Caco-2 (cell line): ENCODE results near the gene OSBP. TPM values are rescaled to one million over a fixed set of nuclear protein-coding genes. Genes with fewer than 3 reads are reported as not detected.

ENCODE experiments used
- BruUV-seq: library from RNA; stranded (reverse); fragments of 400-500 nt; replicated peaks from 2 replicates; lab custom pipeline; 2021; lab: Mats Ljungman, UMichigan
- CTCF ChIA-PET: fragments of 300-600 bp; sonication (Branson Sonifier 250); formaldehyde crosslinking; loops from one replicate; lab custom pipeline; 2022; ENCODE audit warnings: antibody characterized with exemption; lab: Charles Lee
- POLR2A ChIA-PET: fragments of 300-600 bp; sonication (Branson Sonifier 250); formaldehyde crosslinking; loops from one replicate; lab custom pipeline; 2022; ENCODE audit warnings: antibody characterized with exemption; lab: Charles Lee
- DNase-seq, 2 experiments: peaks; one replicate each; pipeline versions ENCODE4 v3.0.0 to v3.0.0-alpha.2; 2020 to 2022
- H3K27me3 ChIP-seq: replicated peaks from 2 replicates; pipeline ENCODE4 v1.6.0; 2011; ENCODE audit warnings: low read length; ENCODE audit not compliant: control insufficient read depth, insufficient read depth
- H3K36me3 ChIP-seq: 2 replicates; pipeline ENCODE4 v1.5.1; 2011; ENCODE audit warnings: low read length; ENCODE audit not compliant: control insufficient read depth, insufficient read depth
- H3K4me1 ChIP-seq: fragments of 250-450 bp; sonication (Bioruptor Pico); 2 replicates; pipeline ENCODE4 v1.5.1; 2020; ENCODE audit warnings: mild to moderate bottlenecking
- H3K4me3 ChIP-seq: 2 replicates; pipeline ENCODE4 v1.5.1; 2011; ENCODE audit warnings: low read depth, mild to moderate bottlenecking, control low read depth, low read length
- H3K9me3 ChIP-seq: fragments of 250-450 bp; sonication (Bioruptor Pico); 2 replicates; pipeline ENCODE4 v1.5.1; 2020; ENCODE audit warnings: mild to moderate bottlenecking, moderate library complexity
- H3K27ac Mint-ChIP-seq: one replicate; pipeline ENCODE4 v1.8.0; 2022; ENCODE audit warnings: mixed read lengths; ENCODE audit not compliant: unreplicated experiment
- H3K27me3 Mint-ChIP-seq: one replicate; pipeline ENCODE4 v1.8.0; 2022; ENCODE audit warnings: mixed read lengths; ENCODE audit not compliant: insufficient read depth, unreplicated experiment
- H3K36me3 Mint-ChIP-seq: one replicate; pipeline ENCODE4 v1.8.0; 2022; ENCODE audit warnings: mild to moderate bottlenecking, mixed read lengths; ENCODE audit not compliant: insufficient read depth, unreplicated experiment
- H3K4me1 Mint-ChIP-seq: one replicate; pipeline ENCODE4 v1.8.0; 2022; ENCODE audit warnings: low read depth, mixed read lengths; ENCODE audit not compliant: unreplicated experiment
- H3K4me3 Mint-ChIP-seq: one replicate; pipeline ENCODE4 v1.8.0; 2022; ENCODE audit warnings: mild to moderate bottlenecking, moderate library complexity, mixed read lengths; ENCODE audit not compliant: unreplicated experiment
- H3K9me3 Mint-ChIP-seq: one replicate; pipeline ENCODE4 v1.8.0; 2022; ENCODE audit warnings: mixed read lengths; ENCODE audit not compliant: unreplicated experiment
- intact Hi-C: fragments of 100-400 bp; cut with micrococcal nuclease; formaldehyde crosslinking; loops from one replicate; pipeline ENCODE4 v1.10.0; 2022; ENCODE audit not compliant: unreplicated experiment
- total RNA-seq: library from RNA; stranded (reverse); gene quantifications from 2 replicates; pipeline ENCODE4 v1.2.3, GENCODE V29; 2022
- TF ChIP-seq, protein P1 (sequence below), 2 experiments: fragments of 200-600 bp in 1 of 2; IDR thresholded peaks; 1 replicate in 1 of 2; 2 replicates in 1 of 2; pipeline versions ENCODE4 v1.5.1 to v1.8.0; 2011 to 2022; ENCODE audit warnings: antibody characterized with exemption in 1 of 2, control low read depth in 1 of 2, inconsistent platforms in 1 of 2, low read depth in 1 of 2, low read length in 1 of 2, mild to moderate bottlenecking in 1 of 2, moderate library complexity in 1 of 2; ENCODE audit not compliant: insufficient read depth in 1 of 2, severe bottlenecking in 1 of 2, unreplicated experiment in 1 of 2

Gene OSBP
- total RNA-seq, 1 experiment from 2014 or later: 67.5 TPM

DNA sequence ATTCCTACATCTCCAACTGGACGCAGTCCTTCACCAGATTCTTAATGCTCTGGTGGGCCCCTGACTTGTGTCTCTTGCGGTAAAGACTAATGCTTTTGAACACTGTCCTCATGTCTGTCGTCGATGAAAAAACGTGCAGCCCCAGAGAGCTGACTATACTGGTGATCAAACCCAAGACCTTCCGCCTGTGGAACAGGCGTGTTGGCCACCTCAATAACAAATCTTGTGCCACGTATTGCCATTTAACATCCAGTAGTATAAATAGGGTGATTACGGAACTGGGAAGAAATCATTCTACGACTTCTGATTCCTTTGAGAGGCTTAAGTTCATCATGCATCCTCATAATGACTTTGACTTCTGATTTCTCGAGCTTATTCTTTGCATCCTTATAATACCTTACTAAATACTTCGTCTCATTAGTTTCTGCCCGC lies 58.6 kb downstream of the OSBP start:
- peaks cover 10% of the 10 kb centered on the region for H3K4me1 ChIP-seq
- intact Hi-C loops: loop anchor here (1.0 to 10.0 kb wide), 2 partner anchors 9 to 382 kb away; partner anchors contain the start of gene DTX4
- H3K27ac Mint-ChIP-seq: peak overlapping the region; percentile 91

DNA sequence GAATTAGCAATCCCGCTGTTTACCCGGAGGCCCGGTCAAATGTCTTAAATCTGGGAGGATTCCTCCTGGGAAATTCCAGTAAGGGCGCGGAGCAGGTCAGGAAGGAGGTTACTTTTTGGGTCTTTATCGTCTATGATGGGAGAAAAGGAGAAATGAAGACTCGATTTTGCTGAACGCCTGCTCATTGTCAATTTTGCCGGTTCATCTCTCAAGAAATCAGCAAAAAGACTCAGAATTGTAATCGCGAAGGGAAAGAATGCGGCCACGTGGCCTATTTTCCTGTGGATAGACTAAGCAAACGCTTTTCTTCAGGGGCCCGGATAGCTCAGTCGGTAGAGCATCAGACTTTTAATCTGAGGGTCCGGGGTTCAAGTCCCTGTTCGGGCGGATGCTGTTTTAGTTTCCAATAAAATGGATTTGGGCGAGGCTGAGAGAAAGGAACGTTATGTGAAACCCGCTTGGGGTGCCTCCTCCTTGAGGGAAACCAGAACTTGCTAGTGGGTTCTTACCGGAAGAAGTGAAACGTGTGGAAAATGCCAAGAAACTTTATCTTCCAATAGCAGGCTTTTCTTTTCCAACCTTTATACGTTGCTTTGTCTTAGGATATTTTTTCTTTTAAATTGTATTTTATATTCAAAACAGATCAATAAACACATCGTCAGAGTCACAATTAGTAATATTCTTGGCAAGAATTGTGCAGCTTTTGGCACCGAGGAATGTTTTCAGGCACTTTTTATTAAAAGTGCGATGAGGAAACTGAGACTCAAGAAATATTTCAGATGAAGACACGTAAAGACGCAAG lies 59.3 kb downstream of the OSBP start:
- Histone ChIP-seq H3K4me1 (peaks cover 4% of the 10 kb centered on the region; the same call in 1 of the 2 replicates), H3K27me3 (no peaks in the 10 kb centered on the region), H3K9me3 (no peaks in the 10 kb centered on the region), H3K36me3 (no peaks in the 10 kb centered on the region), H3K4me3 (peak overlapping the region; percentile 30)
- peak overlapping the region; percentile 78 for H3K4me3 Mint-ChIP-seq
- H3K4me1 Mint-ChIP-seq: peaks cover 28% of the 10 kb centered on the region
- DNase-seq: peak; percentile 79 to 83
- H3K36me3 Mint-ChIP-seq: peaks cover 49% of the 10 kb centered on the region
- CTCF ChIA-PET: no interaction called here
- TF ChIP-seq, protein P1, sequence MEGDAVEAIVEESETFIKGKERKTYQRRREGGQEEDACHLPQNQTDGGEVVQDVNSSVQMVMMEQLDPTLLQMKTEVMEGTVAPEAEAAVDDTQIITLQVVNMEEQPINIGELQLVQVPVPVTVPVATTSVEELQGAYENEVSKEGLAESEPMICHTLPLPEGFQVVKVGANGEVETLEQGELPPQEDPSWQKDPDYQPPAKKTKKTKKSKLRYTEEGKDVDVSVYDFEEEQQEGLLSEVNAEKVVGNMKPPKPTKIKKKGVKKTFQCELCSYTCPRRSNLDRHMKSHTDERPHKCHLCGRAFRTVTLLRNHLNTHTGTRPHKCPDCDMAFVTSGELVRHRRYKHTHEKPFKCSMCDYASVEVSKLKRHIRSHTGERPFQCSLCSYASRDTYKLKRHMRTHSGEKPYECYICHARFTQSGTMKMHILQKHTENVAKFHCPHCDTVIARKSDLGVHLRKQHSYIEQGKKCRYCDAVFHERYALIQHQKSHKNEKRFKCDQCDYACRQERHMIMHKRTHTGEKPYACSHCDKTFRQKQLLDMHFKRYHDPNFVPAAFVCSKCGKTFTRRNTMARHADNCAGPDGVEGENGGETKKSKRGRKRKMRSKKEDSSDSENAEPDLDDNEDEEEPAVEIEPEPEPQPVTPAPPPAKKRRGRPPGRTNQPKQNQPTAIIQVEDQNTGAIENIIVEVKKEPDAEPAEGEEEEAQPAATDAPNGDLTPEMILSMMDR (IDR thresholded peaks at IDR 0.05; ENCODE audit: insufficient read depth in 1 of 2, low read depth in 1 of 2, low read length in 1 of 2, severe bottlenecking in 1 of 2, unreplicated experiment in 1 of 2): no peak
- BruUV-seq: no TSS peak
- no peaks in the 10 kb centered on the region for H3K27me3 Mint-ChIP-seq
- POLR2A ChIA-PET: interaction anchor here (1.1 to 1.3 kb wide), 2 partner anchors 19 to 113 kb away, joined by 4 to 6 read pairs; partner anchors contain the start of gene PATL1
- intact Hi-C loops: loop anchor here (10.0 kb wide), 1 partner anchor 382 kb away; the partner anchor contains the start of gene DTX4
- no peaks in the 10 kb centered on the region for H3K9me3 Mint-ChIP-seq
- peak overlapping the region; percentile 91 for H3K27ac Mint-ChIP-seq

More for the DNA sequence above, 58.6 kb downstream of the OSBP start:
- DNase-seq: peak in 1 of 2 experiments; percentile 41
- BruUV-seq: no TSS peak
- TF ChIP-seq, protein P1 (IDR thresholded peaks at IDR 0.05; ENCODE audit: insufficient read depth in 1 of 2, low read depth in 1 of 2, low read length in 1 of 2, severe bottlenecking in 1 of 2, unreplicated experiment in 1 of 2): no peak
- Mint-ChIP-seq H3K9me3 (no peaks in the 10 kb centered on the region), H3K4me3 (peak overlapping the region; percentile 78), H3K4me1 (peaks cover 23% of the 10 kb centered on the region), H3K27me3 (no peaks in the 10 kb centered on the region), H3K36me3 (peaks cover 49% of the 10 kb centered on the region)
- ChIA-PET CTCF (interaction anchor here (0.6 kb wide), 1 partner anchor 1671 kb away, joined by 4 read pairs; no protein-coding TSS in a partner anchor), POLR2A (interaction anchor here (0.6 to 1.3 kb wide), 4 partner anchors 20 to 254 kb away, joined by 3 to 6 read pairs (median 5); partner anchors contain the start of genes MRPL16 and PATL1)
- no peaks in the 10 kb centered on the region for H3K36me3 ChIP-seq
- H3K27me3 ChIP-seq: no peaks in the 10 kb centered on the region
- peak overlapping the region; percentile 30 for H3K4me3 ChIP-seq
- H3K9me3 ChIP-seq: no peaks in the 10 kb centered on the region

- no peaks in the 10 kb centered on the region for H3K27me3 ChIP-seq
- H3K27me3 Mint-ChIP-seq: peaks cover 5% of the 10 kb centered on the region
- no peaks in the 10 kb centered on the region for H3K9me3 Mint-ChIP-seq
- TSS peak; percentile 59 for BruUV-seq
- H3K4me3 ChIP-seq: peak overlapping the region; percentile 30
- H3K4me1 ChIP-seq: peaks cover 4% of the 10 kb centered on the region; the same call in 1 of the 2 replicates
- H3K9me3 ChIP-seq: no peaks in the 10 kb centered on the region
- ChIA-PET POLR2A (no interaction called here), CTCF (no interaction called here)
- no peaks in the 10 kb centered on the region for H3K36me3 ChIP-seq
- intact Hi-C loops: loop anchor here (10.0 kb wide), 1 partner anchor 381 kb away; the partner anchor contains the start of gene DTX4
- peaks cover 49% of the 10 kb centered on the region for H3K36me3 Mint-ChIP-seq
- H3K4me3 Mint-ChIP-seq: peak overlapping the region; percentile 78
- TF ChIP-seq, protein P1 (IDR thresholded peaks at IDR 0.05; ENCODE audit: insufficient read depth in 1 of 2, low read depth in 1 of 2, low read length in 1 of 2, severe bottlenecking in 1 of 2, unreplicated experiment in 1 of 2): no peak
- peaks cover 33% of the 10 kb centered on the region for H3K4me1 Mint-ChIP-seq
- DNase-seq: no peak
- H3K27ac Mint-ChIP-seq: peak overlapping the region; percentile 91
Observed at GRCh38 chr11:59555601-59556114, 59.9 kb downstream of the OSBP start.
